ENCODE measurements around the gene CHI3L1.

The CHI3L1 gene

GRCh38 chr1:203206129-203206687, 19.7 kb upstream of the CHI3L1 start:
- Histone ChIP-seq H3K27me3 (peaks cover 0 to 9% of the 10 kb centered on the region in 2 donors), H3K36me3 (no peaks in the 10 kb centered on the region), H3K4me3 (no peak overlapping the region), H3K9me3 (no peaks in the 10 kb centered on the region), H3K4me1 (peaks cover 0 to 3% (median 2%) of the 10 kb centered on the region in 4 donors), H3K27ac (no peak overlapping the region)
- DNase-seq = no peak
- no peak for TF ChIP-seq CTCF (IDR thresholded peaks at IDR 0.05)
- intact Hi-C loops (cut with DNase I; ENCODE audit: low total_unique reads) = no loop called here

GRCh38 chr1:203204756-203205155, 18.3 kb upstream of the CHI3L1 start:
- DNase-seq = peak in 1 of 2 donors; percentile 42
- H3K4me3 ChIP-seq = no peak overlapping the region
- H3K27ac ChIP-seq = no peak overlapping the region
- H3K27me3 ChIP-seq = peaks cover 0 to 9% of the 10 kb centered on the region in 2 donors
- peaks cover 0 to 5% (median 3%) of the 10 kb centered on the region in 4 donors for H3K4me1 ChIP-seq
- H3K9me3 ChIP-seq = no peaks in the 10 kb centered on the region
- no peaks in the 10 kb centered on the region for H3K36me3 ChIP-seq
- intact Hi-C loops (cut with DNase I; ENCODE audit: low total_unique reads) = no loop called here
- no peak for TF ChIP-seq CTCF (IDR thresholded peaks at IDR 0.05)

- Histone ChIP-seq H3K27me3 (peaks cover 0 to 23% of the 10 kb centered on the region in 2 donors), H3K4me1 (peaks cover 0 to 12% (median 6%) of the 10 kb centered on the region in 4 donors), H3K9me3 (no peaks in the 10 kb centered on the region), H3K27ac (peak overlapping the region in 1 of 2 donors; percentile 25), H3K36me3 (no peaks in the 10 kb centered on the region), H3K4me3 (no peak overlapping the region)
- DNase-seq = peak; percentile 74 to 82
- intact Hi-C loops (cut with DNase I; ENCODE audit: low total_unique reads) = no loop called here
- no peak for TF ChIP-seq CTCF (IDR thresholded peaks at IDR 0.05)
Measured at GRCh38 chr1:203202431-203203245, 16.1 kb upstream of the CHI3L1 start.

GRCh38 chr1:203201516-203202205, 15.2 kb upstream of the CHI3L1 start:
- intact Hi-C loops (cut with DNase I; ENCODE audit: low total_unique reads) = no loop called here
- Histone ChIP-seq H3K9me3 (no peaks in the 10 kb centered on the region), H3K36me3 (no peaks in the 10 kb centered on the region), H3K4me1 (peaks cover 0 to 12% (median 6%) of the 10 kb centered on the region in 4 donors), H3K27ac (peak overlapping the region in 1 of 2 donors; percentile 25), H3K4me3 (no peak overlapping the region), H3K27me3 (peaks cover 0 to 23% of the 10 kb centered on the region in 2 donors)
- TF ChIP-seq CTCF (IDR thresholded peaks at IDR 0.05) = no peak
- peak in 1 of 2 donors; percentile 39 for DNase-seq

GRCh38 chr1:203200916-203201315, 14.4 kb upstream of the CHI3L1 start:
- Histone ChIP-seq H3K36me3 (no peaks in the 10 kb centered on the region), H3K4me3 (no peak overlapping the region), H3K27ac (peak overlapping the region in 1 of 2 donors; percentile 28), H3K4me1 (peaks cover 0 to 11% (median 6%) of the 10 kb centered on the region in 4 donors), H3K27me3 (peaks cover 0 to 23% of the 10 kb centered on the region in 2 donors), H3K9me3 (no peaks in the 10 kb centered on the region)
- DNase-seq = peak in 1 of 2 donors; percentile 16
- intact Hi-C loops (cut with DNase I; ENCODE audit: low total_unique reads) = no loop called here
- no peak for TF ChIP-seq CTCF (IDR thresholded peaks at IDR 0.05)

Data from tibial artery (tissue), 4 donors.